Testis (tissue), 3 donors: ENCODE measurements around the gene P2RX6. TPM values are rescaled to one million over a fixed set of nuclear protein-coding genes. Genes with fewer than 3 reads are reported as not detected.

Source experiments
- DNase-seq: peaks from one replicate; pipeline ENCODE4 v3.0.0-alpha.2; 2019
- H3K27ac ChIP-seq, 2 donors: fragments of 200-600 bp; sonication (generic); one replicate each; pipeline ENCODE4 v1.5.1; 2019
- H3K27me3 ChIP-seq: fragments of 200-600 bp; sonication (generic); one replicate; pipeline ENCODE4 v1.5.1; 2019
- H3K36me3 ChIP-seq: fragments of 200-600 bp; sonication (generic); one replicate; pipeline ENCODE4 v1.5.1; 2017; ENCODE audit warnings: low read depth; ENCODE audit errors: missing control alignments
- H3K4me1 ChIP-seq: fragments of 200-600 bp; sonication (generic); one replicate; pipeline ENCODE4 v1.5.1; 2019
- H3K4me3 ChIP-seq, 2 donors: fragments of 200-600 bp; sonication (generic); one replicate each; pipeline ENCODE4 v1.5.1; 2017 to 2019
- H3K9me3 ChIP-seq: fragments of 200-600 bp; sonication (generic); one replicate; pipeline ENCODE4 v1.5.1; 2017
- POLR2A ChIP-seq: fragments of 450-650 bp; IDR thresholded peaks from one replicate; pipeline ENCODE4 v1.6.1; 2017; ENCODE audit warnings: antibody characterized with exemption, mild to moderate bottlenecking, moderate library complexity
- WGBS, 2 donors: methylation state at CpG; one replicate each; pipeline ENCODE4 v1.1.5; 2018; 5-methylcytosine and 5-hydroxymethylcytosine counted together
- intact Hi-C: fragments of 100-400 bp; cut with DNase I; formaldehyde crosslinking; loops from one replicate; pipeline ENCODE4 v1.15.1; 2023; ENCODE audit warnings: low total_unique reads
- polyA plus RNA-seq: library from polyadenylated mRNA; stranded (reverse); fragments of 350-450 nt; fragmentation: Illumina TruSeq; extraction: RNeasy Lipid Tissue Mini Kit (QIAGEN cat#74804); gene quantifications from one replicate; pipeline ENCODE4 v1.2.3, GENCODE V29; 2014; ENCODE audit warnings: low read depth, low replicate concordance; ENCODE audit not compliant: insufficient read depth
- total RNA-seq, 2 donors: library from RNA; depleted of rRNA; stranded (reverse); fragments of >200 nt; gene quantifications; one replicate each; pipeline ENCODE4 v1.2.3, GENCODE V29; 2016
- TF ChIP-seq, protein P1 (sequence below), 3 experiments: fragments of 450-650 bp in 2 of 3; fragments of 200-600 bp in 1 of 3; sonication (generic) in 1 of 3; IDR thresholded peaks; one replicate each; pipeline ENCODE4 v1.5.1; 2016 to 2019; ENCODE audit warnings: antibody characterized with exemption in 3 of 3, mild to moderate bottlenecking in 2 of 3, moderate library complexity in 1 of 3

Gene P2RX6
- total and polyA plus RNA-seq, 3 donors from 2014 or later = 5.2 to 24.0 (median 7.0) TPM

DNA sequence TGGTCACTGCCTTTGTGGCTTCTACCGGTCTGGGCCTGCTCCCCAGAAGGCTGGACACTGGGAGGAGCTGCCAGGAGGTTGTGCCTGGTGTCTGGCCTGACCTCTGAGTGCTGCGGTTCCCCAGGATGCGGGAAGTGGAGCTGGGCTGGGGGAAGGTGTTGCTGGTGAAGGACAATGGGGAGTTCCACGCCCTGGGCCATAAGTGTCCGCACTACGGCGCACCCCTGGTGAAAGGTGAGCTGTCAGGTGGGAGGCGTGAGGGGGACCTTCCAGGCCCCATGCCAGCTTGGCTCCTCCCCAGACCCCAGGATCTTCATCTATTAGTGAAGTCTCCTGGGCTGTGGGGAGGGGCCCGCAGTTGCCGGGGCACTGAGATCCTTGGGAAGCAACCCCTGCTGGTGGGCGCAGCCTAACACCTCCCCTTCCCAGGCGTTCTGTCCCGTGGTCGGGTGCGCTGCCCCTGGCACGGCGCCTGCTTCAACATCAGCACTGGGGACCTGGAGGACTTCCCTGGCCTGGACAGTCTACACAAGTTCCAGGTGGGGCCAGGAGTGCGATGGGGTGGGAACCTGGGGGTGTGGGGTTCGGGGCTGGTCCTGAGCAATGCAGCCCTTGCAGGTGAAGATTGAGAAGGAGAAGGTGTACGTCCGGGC, 41.2 kb upstream of the P2RX6 start:
- Histone ChIP-seq H3K27me3 (no peaks in the 10 kb centered on the region), H3K36me3 (no peaks in the 10 kb centered on the region), H3K4me1 (no peaks in the 10 kb centered on the region), H3K4me3 (no peak overlapping the region), H3K9me3 (no peaks in the 10 kb centered on the region), H3K27ac (no peak overlapping the region)
- TF ChIP-seq, protein P1, sequence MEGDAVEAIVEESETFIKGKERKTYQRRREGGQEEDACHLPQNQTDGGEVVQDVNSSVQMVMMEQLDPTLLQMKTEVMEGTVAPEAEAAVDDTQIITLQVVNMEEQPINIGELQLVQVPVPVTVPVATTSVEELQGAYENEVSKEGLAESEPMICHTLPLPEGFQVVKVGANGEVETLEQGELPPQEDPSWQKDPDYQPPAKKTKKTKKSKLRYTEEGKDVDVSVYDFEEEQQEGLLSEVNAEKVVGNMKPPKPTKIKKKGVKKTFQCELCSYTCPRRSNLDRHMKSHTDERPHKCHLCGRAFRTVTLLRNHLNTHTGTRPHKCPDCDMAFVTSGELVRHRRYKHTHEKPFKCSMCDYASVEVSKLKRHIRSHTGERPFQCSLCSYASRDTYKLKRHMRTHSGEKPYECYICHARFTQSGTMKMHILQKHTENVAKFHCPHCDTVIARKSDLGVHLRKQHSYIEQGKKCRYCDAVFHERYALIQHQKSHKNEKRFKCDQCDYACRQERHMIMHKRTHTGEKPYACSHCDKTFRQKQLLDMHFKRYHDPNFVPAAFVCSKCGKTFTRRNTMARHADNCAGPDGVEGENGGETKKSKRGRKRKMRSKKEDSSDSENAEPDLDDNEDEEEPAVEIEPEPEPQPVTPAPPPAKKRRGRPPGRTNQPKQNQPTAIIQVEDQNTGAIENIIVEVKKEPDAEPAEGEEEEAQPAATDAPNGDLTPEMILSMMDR (IDR thresholded peaks at IDR 0.05) = no peak
- 73 to 81% methylated on average over 11 to 21 of the region's 21 CpGs for WGBS, 2 donors
- intact Hi-C loops = no loop called here
- DNase-seq = no peak

DNA sequence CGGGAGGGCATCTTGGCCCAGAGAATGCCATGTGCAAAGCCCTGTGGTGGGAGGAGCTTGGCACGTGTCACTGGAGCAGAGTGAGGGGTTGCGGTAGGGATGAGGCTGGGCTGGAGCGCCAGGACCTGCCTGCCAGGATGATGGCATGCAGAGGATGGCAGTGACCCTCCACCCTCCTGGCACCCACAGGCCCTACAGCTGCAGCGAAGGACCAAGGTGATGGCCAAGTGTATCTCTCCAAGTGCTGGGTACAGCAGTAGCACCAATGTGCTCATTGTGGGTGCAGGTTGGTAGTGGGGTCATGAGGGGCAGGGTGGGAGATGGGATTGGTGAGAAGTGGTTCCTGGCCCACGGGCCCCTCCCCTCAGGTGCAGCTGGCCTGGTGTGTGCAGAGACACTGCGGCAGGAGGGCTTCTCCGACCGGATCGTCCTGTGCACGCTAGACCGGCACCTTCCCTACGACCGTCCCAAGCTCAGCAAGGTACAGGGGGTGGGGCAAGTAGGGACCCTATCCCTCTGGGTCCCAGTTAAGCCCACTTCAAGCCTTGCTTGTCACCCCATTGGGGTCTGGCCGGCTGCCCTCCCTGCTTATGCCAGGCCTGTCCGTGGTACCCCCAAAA, 40.5 kb upstream of the P2RX6 start:
- TF ChIP-seq, protein P1 (IDR thresholded peaks at IDR 0.05) = no peak
- TF ChIP-seq POLR2A = no peak
- H3K27ac ChIP-seq = no peak overlapping the region
- 87 to 91% methylated on average over 14 to 16 of the region's 16 CpGs for WGBS, 2 donors
- no peaks in the 10 kb centered on the region for H3K9me3 ChIP-seq
- H3K27me3 ChIP-seq = no peaks in the 10 kb centered on the region
- no peaks in the 10 kb centered on the region for H3K4me1 ChIP-seq
- no peak for DNase-seq
- intact Hi-C loops = no loop called here
- no peaks in the 10 kb centered on the region for H3K36me3 ChIP-seq
- no peak overlapping the region for H3K4me3 ChIP-seq

DNA sequence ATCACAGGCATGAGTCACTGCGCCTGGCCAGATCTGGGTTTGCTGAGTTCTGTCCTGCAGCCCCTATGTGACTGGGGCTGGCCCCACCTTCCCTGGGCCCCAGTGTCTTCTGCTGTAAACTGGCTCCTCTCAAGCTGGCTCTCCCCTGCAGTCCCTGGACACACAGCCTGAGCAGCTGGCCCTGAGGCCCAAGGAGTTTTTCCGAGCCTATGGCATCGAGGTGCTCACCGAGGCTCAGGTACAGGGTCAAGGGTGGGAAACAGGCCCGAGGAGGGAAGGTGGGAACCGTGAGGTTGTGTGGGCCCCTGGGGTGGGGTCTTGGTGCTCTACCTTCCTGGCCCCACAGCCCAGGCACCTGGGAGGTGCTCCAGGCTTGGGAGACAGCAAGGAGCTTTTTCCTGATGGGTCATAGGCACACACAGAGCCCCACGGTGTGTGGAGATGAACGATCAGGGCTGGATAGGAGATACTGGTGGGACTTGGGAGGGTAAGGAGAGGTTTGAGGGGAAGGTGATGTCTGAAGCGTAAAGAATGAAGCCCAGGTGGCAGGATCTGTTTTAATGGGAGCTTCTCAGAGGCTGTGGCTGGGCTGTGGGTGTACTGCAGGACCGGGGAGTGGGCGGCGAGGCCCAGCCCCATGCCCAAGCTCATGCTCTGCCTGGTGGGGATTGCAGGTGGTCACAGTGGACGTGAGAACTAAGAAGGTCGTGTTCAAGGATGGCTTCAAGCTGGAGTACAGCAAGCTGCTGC, 39.2 kb upstream of the P2RX6 start:
- intact Hi-C loops = no loop called here
- no peaks in the 10 kb centered on the region for H3K27me3 ChIP-seq
- DNase-seq = no peak
- no peak overlapping the region for H3K27ac ChIP-seq
- H3K4me1 ChIP-seq = peaks cover 4% of the 10 kb centered on the region
- no peaks in the 10 kb centered on the region for H3K36me3 ChIP-seq
- TF ChIP-seq, protein P1 (IDR thresholded peaks at IDR 0.05) = no peak
- TF ChIP-seq POLR2A = no peak
- H3K9me3 ChIP-seq = no peaks in the 10 kb centered on the region
- no peak overlapping the region for H3K4me3 ChIP-seq
- 83 to 88% methylated on average over 12 to 14 of the region's 14 CpGs for WGBS, 2 donors

DNA sequence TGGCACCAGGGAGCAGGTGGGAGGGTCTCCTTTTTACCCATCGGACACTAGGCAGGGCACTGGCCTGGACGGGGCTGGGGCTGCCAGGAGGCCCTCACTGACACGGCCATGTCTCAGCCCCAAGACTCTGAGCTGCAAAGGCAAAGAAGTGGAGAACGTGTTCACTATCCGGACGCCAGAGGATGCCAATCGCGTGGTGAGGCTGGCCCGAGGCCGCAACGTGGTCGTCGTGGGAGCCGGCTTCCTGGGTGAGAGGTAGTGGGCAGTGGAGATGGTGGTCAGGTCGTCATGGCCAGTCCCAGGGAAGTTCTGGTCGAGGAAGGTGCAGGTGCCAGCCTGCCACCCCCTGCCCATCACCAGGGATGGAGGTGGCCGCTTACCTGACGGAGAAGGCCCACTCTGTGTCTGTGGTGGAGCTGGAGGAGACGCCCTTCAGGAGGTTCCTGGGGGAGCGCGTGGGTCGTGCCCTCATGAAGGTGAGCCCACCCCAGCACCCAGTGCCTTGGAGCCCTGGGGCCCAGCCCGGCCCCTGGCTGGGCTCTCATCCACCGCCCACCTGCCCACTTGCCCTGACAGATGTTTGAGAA, 38.6 kb upstream of the P2RX6 start:
- Histone ChIP-seq H3K4me1 (peaks cover 11% of the 10 kb centered on the region), H3K9me3 (no peaks in the 10 kb centered on the region), H3K4me3 (no peak overlapping the region), H3K27ac (no peak overlapping the region), H3K27me3 (no peaks in the 10 kb centered on the region), H3K36me3 (no peaks in the 10 kb centered on the region)
- intact Hi-C loops = no loop called here
- no peak for DNase-seq
- WGBS, 2 donors = 83 to 85% methylated on average over 8 to 24 of the region's 24 CpGs
- no peak for TF ChIP-seq POLR2A
- TF ChIP-seq, protein P1 (IDR thresholded peaks at IDR 0.05) = no peak
